HL-60 (cell line): ENCODE data around the gene DIAPH3.

Experiments
- CTCF ChIP-seq: IDR thresholded peaks from one replicate; pipeline ENCODE4 v1.5.1; 2011; ENCODE audit warnings: low read length, control low read depth, inconsistent platforms; ENCODE audit not compliant: insufficient read depth
- GABPA ChIP-seq: IDR thresholded peaks from 2 replicates; pipeline ENCODE4 v1.6.1; 2012; ENCODE audit warnings: low read depth
- POLR2AphosphoS5 ChIP-seq: IDR thresholded peaks from 2 replicates; pipeline ENCODE4 v1.6.1; 2012; ENCODE audit warnings: low read depth
- REST ChIP-seq: IDR thresholded peaks from 2 replicates; pipeline ENCODE4 v1.6.1; 2012; ENCODE audit warnings: low read depth; ENCODE audit not compliant: insufficient replicate concordance
- SPI1 ChIP-seq: IDR thresholded peaks from 2 replicates; pipeline ENCODE4 v1.6.1; 2012; ENCODE audit warnings: low read depth, mild to moderate bottlenecking, borderline replicate concordance

GRCh38 chr13:59691501-59692066, 472.1 kb downstream of the DIAPH3 start:
- no peak for TF ChIP-seq CTCF
- TF ChIP-seq POLR2AphosphoS5: no peak
- no peak for TF ChIP-seq REST
- TF ChIP-seq GABPA: no peak
- TF ChIP-seq SPI1: no peak
